Skeletal muscle tissue (tissue), 4 donors: ENCODE results near the gene SOBP. TPM values are rescaled to one million over a fixed set of nuclear protein-coding genes. Genes with fewer than 3 reads are reported as not detected.

Experiments
- H3K27ac ChIP-seq: one replicate; pipeline ENCODE4 v1.7.0; 2013; ENCODE audit warnings: mild to moderate bottlenecking, low read depth, low read length, inconsistent platforms
- H3K27me3 ChIP-seq, 3 donors: one replicate each; pipeline ENCODE4 v1.7.0; 2013; ENCODE audit warnings: low read length in 3 of 3; ENCODE audit not compliant: control insufficient read depth in 3 of 3, insufficient read depth in 3 of 3
- H3K36me3 ChIP-seq, 3 donors: one replicate each; pipeline ENCODE4 v1.7.0; 2013; ENCODE audit warnings: low read length in 3 of 3; ENCODE audit not compliant: control insufficient read depth in 3 of 3, insufficient read depth in 3 of 3
- H3K4me1 ChIP-seq, 3 donors: one replicate each; pipeline ENCODE4 v1.7.0; 2013; ENCODE audit warnings: low read length in 3 of 3, mild to moderate bottlenecking in 3 of 3; ENCODE audit not compliant: control insufficient read depth in 3 of 3, insufficient read depth in 3 of 3
- H3K4me3 ChIP-seq, 3 donors: one replicate each; pipeline ENCODE4 v1.7.0; 2013; ENCODE audit warnings: low read length in 3 of 3
- H3K9ac ChIP-seq, 3 donors: one replicate each; pipeline ENCODE4 v1.7.0; 2013; ENCODE audit warnings: low read length in 3 of 3, mild to moderate bottlenecking in 3 of 3, moderate library complexity in 2 of 3, low read depth in 1 of 3
- H3K9me3 ChIP-seq, 3 donors: one replicate each; pipeline ENCODE4 v1.7.0; 2013; ENCODE audit warnings: low read length in 3 of 3; ENCODE audit not compliant: control insufficient read depth in 3 of 3
- total RNA-seq: library from RNA; depleted of rRNA; stranded (reverse); fragments of >200 nt; gene quantifications from one replicate; pipeline ENCODE4 v1.2.3, GENCODE V29; 2014
- donor health status: Osteomylitis.

SOBP gene
- total RNA-seq, 1 donor from 2014 or later, result 20.4 TPM

DNA sequence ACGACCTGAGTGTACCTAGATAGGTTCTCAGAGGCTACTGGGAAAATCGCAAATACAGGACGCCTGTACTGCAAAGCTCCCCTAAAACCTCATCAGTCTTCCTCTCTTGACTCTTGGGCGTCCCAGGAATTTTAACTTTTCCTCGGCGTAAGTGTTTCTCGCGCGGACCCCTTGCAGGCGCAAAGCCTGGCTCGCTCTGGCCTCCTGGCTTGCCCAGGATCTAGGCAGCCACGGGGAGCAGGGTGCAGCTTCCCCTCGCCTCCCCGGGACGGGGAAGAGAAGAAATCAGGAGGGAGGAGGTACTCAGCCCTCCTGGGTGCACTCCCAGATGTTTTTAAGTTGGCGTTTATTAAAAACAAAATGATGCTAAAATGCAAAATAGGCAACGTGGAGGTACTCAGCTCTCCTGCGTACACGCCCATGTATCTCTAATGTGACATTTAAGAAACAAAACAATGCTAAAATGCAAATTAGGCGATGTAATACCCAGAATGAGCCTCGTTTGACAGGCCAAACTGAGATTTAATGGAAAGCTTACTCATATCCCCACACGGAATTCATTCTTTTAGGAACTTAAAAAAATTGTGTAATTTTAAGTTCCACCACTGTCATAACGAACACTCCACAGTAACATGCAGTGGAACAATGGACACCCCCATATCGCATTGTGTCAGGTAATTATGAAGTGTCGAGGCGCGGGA is 1.6 kb upstream of the SOBP start:
- Histone ChIP-seq H3K27ac (peak overlapping the region; percentile 63), H3K4me3 (peak overlapping the region; percentile 80 to 87 (median 85)), H3K27me3 (no peaks in the 10 kb centered on the region), H3K9me3 (no peaks in the 10 kb centered on the region), H3K36me3 (no peaks in the 10 kb centered on the region), H3K9ac (peak overlapping the region; percentile 60 to 81 (median 75)), H3K4me1 (peaks cover 14 to 38% (median 19%) of the 10 kb centered on the region in 3 donors)

DNA sequence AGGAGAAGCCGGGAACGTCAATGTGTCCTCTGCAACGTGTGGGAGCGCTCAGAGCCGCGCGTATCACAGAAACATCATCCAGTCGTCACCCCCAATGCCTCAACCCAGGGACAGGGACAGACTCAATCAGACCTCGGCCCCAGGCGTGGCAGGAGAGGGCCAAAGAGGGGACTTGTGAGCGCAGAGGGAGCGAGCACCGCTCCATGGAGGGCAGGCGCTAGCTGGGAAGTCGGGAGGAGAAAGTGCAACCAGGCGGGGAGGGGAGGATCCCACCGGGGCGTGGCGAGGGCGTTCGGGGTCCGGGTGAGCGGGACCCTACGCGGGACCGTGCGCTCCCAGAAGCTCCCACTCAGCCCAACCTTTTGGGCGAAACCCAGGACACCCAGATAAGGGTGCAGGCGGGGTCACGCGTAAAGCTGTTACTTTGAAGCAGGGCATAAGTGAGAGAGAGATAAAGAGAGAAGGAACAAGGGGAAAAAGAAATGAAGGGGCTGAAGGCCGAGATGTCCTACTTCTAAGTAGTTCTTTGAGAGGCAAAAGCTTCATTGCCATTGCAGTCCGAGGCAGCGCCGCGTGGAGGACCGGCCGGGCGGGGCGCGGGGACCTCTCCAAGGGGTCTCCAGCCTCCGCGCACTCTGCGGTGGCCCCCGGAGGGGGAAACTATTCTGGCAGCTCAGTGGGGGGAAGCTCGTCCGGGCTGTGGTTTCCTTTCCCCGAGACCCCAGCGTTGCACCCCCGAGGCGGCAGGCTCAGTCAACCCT is 862 bp upstream of the SOBP start:
- H3K4me3 ChIP-seq, result peak overlapping the region; percentile 80 to 87 (median 85)
- H3K9ac ChIP-seq, result peak overlapping the region; percentile 60 to 81 (median 75)
- no peaks in the 10 kb centered on the region for H3K27me3 ChIP-seq
- H3K36me3 ChIP-seq, result no peaks in the 10 kb centered on the region
- H3K4me1 ChIP-seq, result peaks cover 18 to 39% (median 23%) of the 10 kb centered on the region in 3 donors
- H3K9me3 ChIP-seq, result no peaks in the 10 kb centered on the region
- peak overlapping the region; percentile 63 for H3K27ac ChIP-seq

DNA sequence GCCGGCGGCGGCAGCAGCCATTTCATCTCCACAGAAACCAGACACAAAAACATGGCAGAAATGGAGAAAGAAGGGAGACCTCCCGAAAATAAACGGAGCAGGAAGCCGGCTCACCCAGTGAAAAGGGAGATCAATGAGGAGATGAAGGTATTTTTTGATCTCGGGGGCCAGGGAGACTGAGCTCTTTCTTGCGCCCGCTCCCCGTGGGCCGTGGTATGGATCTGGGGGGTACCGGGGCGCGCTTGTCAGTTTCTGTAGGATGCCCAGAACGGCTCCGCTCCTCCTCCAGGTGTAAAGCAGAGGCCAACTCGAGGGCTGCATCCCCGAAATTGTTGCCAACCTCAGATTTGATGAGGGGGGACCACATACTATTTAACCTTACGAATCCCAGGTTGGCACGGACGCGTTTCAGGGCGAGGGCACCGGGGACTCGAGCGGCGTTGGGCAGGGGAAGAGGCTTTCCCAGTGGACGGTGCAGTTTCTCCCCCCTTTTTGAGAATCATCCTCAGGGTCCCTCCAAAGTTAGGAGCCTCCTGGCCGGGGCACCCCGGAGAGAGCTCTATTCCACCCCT is 735 bp downstream of the SOBP start:
- peak overlapping the region; percentile 84 to 89 (median 86) for H3K4me3 ChIP-seq
- H3K27ac ChIP-seq, result peak overlapping the region; percentile 84
- H3K36me3 ChIP-seq, result no peaks in the 10 kb centered on the region
- peak overlapping the region; percentile 82 to 83 (median 83) for H3K9ac ChIP-seq
- H3K9me3 ChIP-seq, result no peaks in the 10 kb centered on the region
- H3K27me3 ChIP-seq, result no peaks in the 10 kb centered on the region
- H3K4me1 ChIP-seq, result peaks cover 30 to 46% (median 38%) of the 10 kb centered on the region in 3 donors

DNA sequence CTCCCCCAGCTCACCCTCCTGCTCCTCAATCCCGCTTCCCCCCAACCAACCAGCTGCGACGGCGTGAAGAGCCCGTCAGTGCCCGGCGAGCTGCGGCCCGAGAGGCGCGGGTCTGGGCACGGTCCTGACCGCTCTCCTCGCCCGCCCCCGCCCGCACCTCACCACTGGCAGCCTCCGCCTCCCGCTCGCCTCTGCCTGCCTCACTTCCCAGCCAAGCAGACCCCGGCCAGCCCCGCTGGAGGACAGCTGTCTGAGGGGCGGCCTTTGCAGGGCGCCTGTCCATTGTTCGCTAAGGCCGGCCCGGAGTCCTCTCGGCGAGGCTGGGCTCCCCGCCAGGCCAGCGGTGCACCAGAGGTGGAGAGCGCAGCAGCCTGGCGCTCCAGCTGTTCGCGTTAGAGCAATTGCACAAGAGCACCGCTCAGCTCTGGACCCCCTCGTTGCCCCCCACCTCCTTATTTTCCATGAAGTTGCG is 1.3 kb downstream of the SOBP start:
- Histone ChIP-seq H3K27ac (peak overlapping the region; percentile 84), H3K9ac (peak overlapping the region; percentile 82 to 83 (median 83)), H3K36me3 (no peaks in the 10 kb centered on the region), H3K4me3 (peak overlapping the region; percentile 84 to 89 (median 86)), H3K27me3 (no peaks in the 10 kb centered on the region), H3K4me1 (peaks cover 35 to 48% (median 43%) of the 10 kb centered on the region in 3 donors), H3K9me3 (no peaks in the 10 kb centered on the region)

- Histone ChIP-seq H3K9ac (peak overlapping the region; percentile 62 to 83 (median 82)), H3K27ac (peak overlapping the region; percentile 84), H3K36me3 (no peaks in the 10 kb centered on the region), H3K4me3 (peak overlapping the region; percentile 84 to 89 (median 86)), H3K9me3 (no peaks in the 10 kb centered on the region), H3K27me3 (no peaks in the 10 kb centered on the region), H3K4me1 (peaks cover 39 to 54% (median 51%) of the 10 kb centered on the region in 3 donors)
Measured at GRCh38 chr6:107491760-107492660, 2.1 kb downstream of the SOBP start.

- H3K27ac ChIP-seq, result peak overlapping the region; percentile 84
- no peaks in the 10 kb centered on the region for H3K9me3 ChIP-seq
- peak overlapping the region; percentile 62 to 83 (median 82) for H3K9ac ChIP-seq
Measured at GRCh38 chr6:107493158-107494057, 3.5 kb downstream of the SOBP start.

GRCh38 chr6:107495196-107495643 is 5.3 kb downstream of the SOBP start:
- Histone ChIP-seq H3K36me3 (no peaks in the 10 kb centered on the region), H3K9ac (peak overlapping the region; percentile 13 to 55 (median 28)), H3K4me1 (peaks cover 33 to 46% (median 43%) of the 10 kb centered on the region in 3 donors), H3K4me3 (peak overlapping the region; percentile 38 to 48 (median 45)), H3K27ac (peak overlapping the region; percentile 84), H3K27me3 (no peaks in the 10 kb centered on the region), H3K9me3 (no peaks in the 10 kb centered on the region)

More at GRCh38 chr6:107493158-107494057, 3.5 kb downstream of the SOBP start:
- Histone ChIP-seq H3K4me3 (peak overlapping the region; percentile 84 to 89 (median 86)), H3K36me3 (no peaks in the 10 kb centered on the region), H3K4me1 (peaks cover 35 to 54% (median 53%) of the 10 kb centered on the region in 3 donors), H3K27me3 (no peaks in the 10 kb centered on the region)

DNA sequence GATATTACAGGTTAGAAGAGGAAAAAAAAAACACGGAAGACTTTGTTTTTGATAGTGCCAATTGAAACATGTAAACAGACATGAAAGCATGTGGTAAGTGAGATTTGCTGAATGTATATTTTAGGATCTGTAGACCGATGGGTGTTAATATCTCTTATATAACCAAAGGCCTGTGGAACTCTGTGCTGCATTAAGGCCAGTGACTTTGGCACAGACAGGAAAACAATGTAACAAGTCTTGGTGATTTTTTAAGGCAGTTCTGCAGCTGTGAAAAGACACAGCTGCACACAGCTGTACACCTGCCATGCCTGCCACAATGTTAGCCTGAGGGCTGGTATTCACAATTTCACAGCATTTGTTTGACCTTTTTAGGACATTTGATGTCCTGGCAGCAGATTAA is 6.1 kb downstream of the SOBP start:
- H3K27ac ChIP-seq, result peak overlapping the region; percentile 84
- H3K4me1 ChIP-seq, result peaks cover 33 to 46% (median 39%) of the 10 kb centered on the region in 3 donors
- H3K27me3 ChIP-seq, result no peaks in the 10 kb centered on the region
- H3K9ac ChIP-seq, result peak overlapping the region; percentile 28 to 73 (median 55)
- H3K4me3 ChIP-seq, result no peak overlapping the region
- no peaks in the 10 kb centered on the region for H3K36me3 ChIP-seq
- no peaks in the 10 kb centered on the region for H3K9me3 ChIP-seq
